ENCODE results near the gene DNAI1. TPM values are rescaled to one million over a fixed set of nuclear protein-coding genes. Genes with fewer than 3 reads are reported as not detected.
"Not testable (repeated sequence)": the region's sequence is repeated elsewhere in the genome, so short reads cannot be mapped to it uniquely, and the experiment has no call there.

Gene DNAI1
- not detected for total RNA-seq
- long read RNA-seq = 0 reads

DNA sequence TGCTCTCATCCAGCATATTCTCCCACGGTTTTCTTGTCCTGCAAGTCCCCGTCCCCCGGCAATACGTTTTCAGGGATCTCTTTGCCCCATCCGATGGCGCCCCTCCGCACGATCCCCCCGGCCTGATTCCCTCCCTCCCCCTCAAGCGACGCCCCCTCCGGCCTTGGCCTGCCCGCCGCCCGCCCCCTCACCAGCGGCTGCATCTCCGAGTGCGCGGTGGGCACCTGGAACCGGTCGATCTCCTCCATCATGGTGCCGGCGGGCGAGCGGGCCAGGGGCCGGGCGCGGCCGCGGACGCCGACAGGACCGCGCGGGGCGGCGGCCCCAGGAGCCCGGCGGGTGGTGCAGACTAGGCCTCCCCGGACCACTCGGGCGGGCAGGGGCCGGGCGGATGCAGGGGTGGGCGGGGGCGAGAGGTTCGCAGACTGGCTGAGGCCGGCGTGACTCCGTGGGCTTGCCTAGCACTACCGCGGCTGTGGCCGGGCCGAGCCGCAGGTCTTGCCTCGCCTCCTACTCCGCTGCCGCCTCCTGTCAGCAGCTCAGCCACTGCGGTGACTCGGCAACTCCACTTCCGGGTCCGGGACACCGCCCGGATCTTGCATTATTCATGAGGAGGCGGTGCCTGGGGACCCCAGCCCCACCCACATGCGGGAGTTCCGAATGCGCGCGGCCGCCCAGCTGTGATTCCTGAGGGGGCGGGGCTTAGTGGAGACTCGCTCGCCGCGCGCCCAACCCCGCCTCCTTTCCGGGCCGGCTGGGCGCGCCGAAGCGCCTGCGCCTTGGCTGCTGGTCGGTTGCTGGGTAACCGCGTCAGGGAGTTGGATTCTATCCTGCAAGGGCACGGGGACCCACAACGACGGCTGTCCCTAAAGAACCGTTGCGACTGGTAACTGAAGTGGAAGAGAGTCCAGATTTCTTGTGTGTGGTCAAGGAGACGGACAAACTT lies at the start of gene DNAI1, which contains the start of gene FAM219A:
DNAI1 (plus strand) TSS at position 793 of the 946 bp plus-strand sequence. CDS start 201 bp downstream, outside the sequence.
FAM219A (minus strand) TSS at position 558 of the 946 bp plus-strand sequence; CDS start at position 251, 307 bp downstream.
- peak; percentile 100 for DNase-seq (ENCODE audit: low spot score)

- DNase-seq (ENCODE audit: low spot score) = no peak
These were observed 49.5 kb upstream of the DNAI1 start for GRCh38 chr9:34409154-34409553.

DNA sequence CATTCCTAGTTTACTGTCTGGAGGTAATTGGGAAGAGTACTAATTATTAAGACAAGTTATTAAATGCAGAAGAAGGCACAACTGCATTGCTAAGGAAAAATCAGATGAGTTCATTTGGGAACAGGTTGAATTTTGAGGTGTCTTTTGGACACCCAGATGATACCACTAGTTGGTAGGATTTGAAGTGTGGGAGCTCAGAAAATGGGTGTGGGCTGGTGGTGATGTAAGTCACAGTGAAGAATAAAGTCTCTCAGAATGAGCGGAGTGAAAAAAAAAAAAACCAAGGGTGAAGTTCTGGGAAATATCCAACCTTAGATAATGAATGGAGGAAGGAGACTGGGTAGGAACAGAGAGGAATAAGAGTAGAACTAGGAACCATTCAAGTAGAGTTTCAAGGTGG lies 46.3 kb upstream of the DNAI1 start:
- no peak for DNase-seq (ENCODE audit: low spot score)

- no peak for DNase-seq (ENCODE audit: low spot score)
These were observed 45.3 kb upstream of the DNAI1 start for GRCh38 chr9:34413231-34413852.

DNA sequence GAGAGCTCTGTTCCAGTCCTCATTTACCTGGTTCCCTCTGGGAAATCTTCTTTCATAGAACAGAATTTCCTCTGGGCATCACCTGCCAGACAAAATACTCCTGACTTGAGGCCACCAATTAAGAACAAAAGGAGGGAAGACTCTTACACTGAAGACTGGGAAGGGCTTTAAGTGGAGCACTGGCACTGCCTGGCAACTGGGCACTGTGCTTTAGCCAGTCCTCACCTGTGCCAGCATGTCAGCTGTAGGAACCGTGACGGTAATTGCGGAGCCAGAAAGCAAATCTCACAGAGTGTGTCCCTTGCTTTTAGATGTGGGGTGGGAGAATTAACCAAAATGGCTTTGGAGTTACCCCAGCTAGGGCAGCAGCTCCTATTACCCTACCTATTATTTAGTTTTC lies 40.9 kb upstream of the DNAI1 start:
- no peak for DNase-seq (ENCODE audit: low spot score)

DNA sequence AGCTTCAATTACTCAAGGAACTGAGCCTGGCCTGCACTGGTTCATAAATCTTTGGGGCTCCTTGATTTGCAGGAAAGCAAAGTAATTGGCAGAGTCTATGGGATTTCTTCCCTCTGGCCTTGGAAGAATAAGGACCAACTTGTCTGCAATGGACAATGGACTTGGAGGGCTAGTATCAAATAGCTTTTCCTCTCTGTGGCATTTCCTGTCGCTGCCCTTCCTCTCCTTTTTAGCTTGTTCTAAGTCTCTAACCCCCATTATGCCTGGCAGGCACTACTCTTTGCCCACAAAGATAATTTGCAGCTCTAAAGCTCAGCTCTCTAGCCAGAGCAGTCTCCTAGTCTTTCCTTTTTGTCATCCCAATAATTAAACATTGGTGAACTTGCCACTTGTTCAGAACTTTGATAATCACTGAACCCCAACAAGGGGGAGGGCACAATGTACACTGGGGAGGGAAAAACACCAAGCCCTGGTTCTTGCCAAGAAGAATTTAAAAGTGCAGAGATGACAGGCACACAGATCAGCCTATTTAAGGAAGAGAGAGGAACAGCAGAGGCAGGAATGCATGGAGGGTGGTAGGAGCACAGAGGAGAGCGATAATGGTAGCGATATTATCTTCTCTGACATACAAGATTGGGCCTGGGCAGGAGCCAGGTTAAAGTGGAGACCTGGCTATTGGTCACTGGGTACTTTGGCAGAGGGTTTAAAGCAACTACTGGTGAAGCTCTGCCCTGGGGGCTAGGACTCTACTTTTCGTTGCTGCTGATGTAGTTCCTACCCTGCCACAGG lies 38.7 kb upstream of the DNAI1 start:
- DNase-seq (ENCODE audit: low spot score) = no peak

DNA sequence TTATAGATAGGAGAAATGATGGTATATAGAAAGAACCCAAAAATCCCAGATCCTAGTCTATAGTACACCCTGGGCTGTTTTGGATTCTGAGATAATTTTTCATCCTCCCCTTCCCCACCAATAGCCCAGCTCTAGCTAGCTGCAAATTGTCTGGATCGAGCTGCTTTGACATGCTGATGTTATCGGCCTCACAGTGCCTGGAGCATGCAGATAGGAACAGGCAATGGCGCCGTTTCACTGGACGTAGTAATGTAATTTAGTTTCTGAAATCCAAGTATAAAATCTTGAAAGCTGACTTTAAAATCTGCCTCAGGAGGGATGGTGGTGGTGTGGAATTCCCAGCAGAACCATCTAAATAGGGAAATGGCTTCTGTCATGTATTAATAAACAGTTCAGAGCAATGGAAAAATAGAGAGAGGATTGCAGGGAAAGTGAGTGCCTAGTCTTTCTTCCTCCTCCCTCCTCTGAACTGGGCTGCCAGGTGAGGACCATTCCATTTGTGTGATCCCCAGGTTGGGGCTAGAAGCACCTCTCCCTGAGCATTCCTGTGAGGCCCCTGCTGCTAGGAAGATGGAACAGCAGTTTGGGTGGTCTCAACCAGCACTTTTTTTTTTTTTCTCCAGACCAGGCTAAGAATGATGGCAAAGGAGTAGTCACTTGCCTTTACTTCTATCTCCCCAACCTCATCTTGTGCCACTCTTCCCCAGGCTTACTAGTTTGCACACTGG lies 32.1 kb upstream of the DNAI1 start:
- DNase-seq (ENCODE audit: low spot score) = no peak

GRCh38 chr9:34428325-34428958 lies 30.2 kb upstream of the DNAI1 start:
- no peak for DNase-seq (ENCODE audit: low spot score)

DNA sequence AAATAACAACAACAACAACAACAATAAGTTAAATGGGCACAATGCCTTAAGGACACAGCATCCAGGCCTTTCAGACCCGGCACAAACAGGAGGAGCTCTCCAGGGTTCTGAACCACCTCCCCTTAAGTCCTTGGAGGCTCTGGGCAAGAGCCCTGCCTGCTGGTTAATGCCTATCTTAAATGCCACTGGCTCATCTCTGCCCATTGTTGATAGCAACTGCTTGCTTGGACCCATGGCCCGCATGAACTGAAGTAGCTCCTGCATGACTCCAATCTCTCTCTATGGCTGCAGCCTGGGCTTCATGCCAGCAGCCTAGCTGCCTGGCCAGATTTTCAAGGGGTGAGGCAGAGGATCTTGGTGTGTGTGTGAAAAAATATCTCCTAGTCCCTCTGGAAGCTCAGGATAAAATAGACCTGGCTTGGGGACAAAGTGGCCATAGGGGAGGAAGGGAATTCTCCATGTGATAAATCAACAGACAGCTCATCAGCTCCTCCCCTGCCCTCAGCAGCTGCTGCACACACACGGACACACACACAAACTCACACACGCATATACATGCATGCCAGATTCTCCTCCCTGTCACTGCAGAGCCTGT lies 27.7 kb upstream of the DNAI1 start:
- DNase-seq (ENCODE audit: low spot score) = no peak

GRCh38 chr9:34431667-34432066 lies 26.9 kb upstream of the DNAI1 start:
- no peak for DNase-seq (ENCODE audit: low spot score)

DNA sequence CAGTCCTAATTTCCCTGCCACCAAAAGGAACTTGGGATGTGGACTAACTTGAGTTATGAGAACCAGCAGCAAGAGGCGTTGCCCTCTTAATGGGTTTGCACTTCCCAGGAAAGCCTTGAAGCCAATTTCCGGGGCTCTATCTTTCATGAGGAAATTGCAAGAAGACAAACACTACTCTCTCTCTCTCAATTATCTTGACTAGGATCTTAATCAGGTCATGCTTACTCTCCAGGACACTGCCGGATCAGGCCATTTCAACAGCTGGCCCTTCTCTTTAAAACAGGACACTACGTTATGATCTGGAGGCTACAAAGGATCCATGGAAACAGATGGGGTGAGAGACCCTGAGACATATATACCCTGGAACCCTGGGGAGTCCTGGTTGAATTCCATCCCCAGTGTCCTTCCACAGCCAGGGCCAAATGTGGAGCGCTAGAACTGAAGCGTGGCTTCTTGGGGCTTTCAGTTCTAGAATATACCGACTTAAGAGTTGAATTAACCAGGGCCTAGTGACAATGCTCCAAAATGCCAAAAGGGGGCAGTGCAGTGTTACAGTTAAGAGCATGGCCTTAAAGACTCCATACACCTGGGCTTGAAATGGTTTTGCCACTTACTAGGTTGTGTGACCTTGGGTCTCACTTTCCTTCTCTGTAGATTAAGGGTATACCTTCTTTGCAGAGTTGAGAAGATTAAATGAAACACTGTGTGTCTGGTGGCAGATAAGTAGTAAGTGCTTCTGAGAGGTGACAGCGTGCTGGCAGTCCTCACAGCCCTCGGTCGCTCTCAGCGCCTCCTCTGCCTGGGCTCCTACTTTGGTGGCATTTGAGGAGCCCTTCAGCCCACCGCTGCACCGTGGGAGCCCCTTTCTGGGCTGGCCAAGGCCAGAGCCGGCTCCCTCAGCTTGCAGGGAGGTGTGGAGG lies 21.3 kb upstream of the DNAI1 start:
- no peak for DNase-seq (ENCODE audit: low spot score)

DNA sequence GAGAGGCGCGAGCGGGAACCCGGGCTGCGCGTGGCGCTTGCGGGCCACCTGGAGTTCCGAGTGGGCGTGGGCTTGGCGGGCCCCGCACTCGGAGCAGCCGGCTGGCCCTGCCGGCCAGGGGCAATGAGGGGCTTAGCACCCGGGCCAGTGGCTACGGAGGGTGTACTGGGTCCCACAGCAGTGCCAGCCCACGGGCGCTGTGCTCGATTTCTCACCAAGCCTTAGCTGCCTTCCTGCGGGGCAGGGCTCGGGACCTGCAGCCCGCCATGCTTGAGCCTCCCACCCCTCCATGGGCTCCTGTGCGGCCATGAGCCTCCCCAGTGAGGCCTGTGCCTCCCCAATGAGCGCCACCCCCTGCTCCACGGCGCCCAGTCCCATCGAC lies 20.7 kb upstream of the DNAI1 start:
- not testable (repeated sequence) for DNase-seq (ENCODE audit: low spot score)

DNA sequence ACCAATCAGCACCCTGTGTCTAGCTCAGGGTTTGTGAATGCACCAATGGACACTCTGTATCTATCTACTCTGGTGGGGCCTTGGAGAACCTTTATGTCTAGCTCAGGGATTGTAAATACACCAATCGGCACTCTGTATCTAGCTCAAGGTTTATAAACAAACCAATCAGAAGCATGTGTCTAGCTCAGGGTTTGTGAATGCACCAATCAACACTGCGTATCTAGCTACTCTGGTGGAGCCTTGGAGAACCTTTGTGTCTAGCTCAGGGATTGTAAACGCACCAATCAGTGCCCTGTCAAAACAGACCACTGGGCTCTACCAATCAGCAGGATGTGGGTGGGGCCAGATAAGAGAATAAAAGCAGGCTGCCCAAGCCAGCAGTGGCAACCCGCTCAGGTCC lies 20.1 kb upstream of the DNAI1 start:
- DNase-seq (ENCODE audit: low spot score) = not testable (repeated sequence)

- no peak for DNase-seq (ENCODE audit: low spot score)
These were observed 18.6 kb upstream of the DNAI1 start for GRCh38 chr9:34440017-34440416.

DNA sequence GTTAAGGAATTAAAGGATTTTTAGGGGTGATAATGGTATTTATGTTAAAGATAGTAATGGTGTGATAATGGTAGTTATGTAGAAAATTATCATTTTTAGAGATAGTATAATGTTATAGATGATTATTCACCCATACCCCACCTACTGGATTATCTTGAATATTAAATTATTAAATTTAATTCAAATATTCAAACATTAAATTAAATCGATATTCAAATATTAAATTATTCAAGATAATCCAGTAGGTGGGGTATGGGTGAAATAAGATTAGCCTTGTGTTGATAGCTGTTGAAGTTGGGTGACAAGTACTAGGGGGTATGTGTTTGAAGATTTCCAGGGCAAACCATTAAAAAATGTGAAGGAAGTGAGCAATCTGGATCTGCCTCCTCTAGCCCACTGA lies 15.8 kb upstream of the DNAI1 start:
- DNase-seq (ENCODE audit: low spot score) = no peak

DNA sequence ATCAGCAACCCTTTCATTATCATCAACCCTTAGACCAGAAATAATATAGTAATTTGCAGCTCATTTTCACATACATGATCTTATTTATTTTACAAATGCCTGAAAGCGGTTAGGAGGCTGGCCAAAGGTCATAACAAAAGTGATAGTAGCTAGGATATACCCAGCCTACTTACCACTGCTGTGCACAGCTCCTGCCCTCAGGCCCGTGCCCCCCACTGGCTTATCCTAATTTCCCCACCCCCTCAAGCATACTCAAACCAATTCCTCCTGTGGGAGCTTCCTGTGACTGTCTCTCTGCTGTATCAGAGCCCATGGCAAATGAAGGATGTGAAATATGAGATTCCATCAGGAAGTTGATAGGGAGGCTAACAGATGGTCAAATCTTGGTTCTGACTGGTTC lies 15.1 kb upstream of the DNAI1 start:
- DNase-seq (ENCODE audit: low spot score) = no peak

- no peak for DNase-seq (ENCODE audit: low spot score)
These were observed 14.6 kb upstream of the DNAI1 start for GRCh38 chr9:34443976-34444375.

- no peak for DNase-seq (ENCODE audit: low spot score)
These were observed 12.1 kb upstream of the DNAI1 start for GRCh38 chr9:34446468-34446891.

GRCh38 chr9:34446951-34447350 lies 11.7 kb upstream of the DNAI1 start:
- DNase-seq (ENCODE audit: low spot score) = no peak
